GM21528 (cell line): ENCODE data around the gene HDAC9.
"Not testable (repeated sequence)": the region's sequence is repeated elsewhere in the genome, so short reads cannot be mapped to it uniquely, and the experiment has no call there.

ENCODE experiments used
- ATAC-seq: cut with Tn5 transposase; IDR thresholded peaks from one replicate; pipeline ENCODE4 v1.9.1; 2021; ENCODE audit warnings: mild to moderate bottlenecking, moderate library complexity; ENCODE audit not compliant: unreplicated experiment, low FRiP score

Gene HDAC9

DNA sequence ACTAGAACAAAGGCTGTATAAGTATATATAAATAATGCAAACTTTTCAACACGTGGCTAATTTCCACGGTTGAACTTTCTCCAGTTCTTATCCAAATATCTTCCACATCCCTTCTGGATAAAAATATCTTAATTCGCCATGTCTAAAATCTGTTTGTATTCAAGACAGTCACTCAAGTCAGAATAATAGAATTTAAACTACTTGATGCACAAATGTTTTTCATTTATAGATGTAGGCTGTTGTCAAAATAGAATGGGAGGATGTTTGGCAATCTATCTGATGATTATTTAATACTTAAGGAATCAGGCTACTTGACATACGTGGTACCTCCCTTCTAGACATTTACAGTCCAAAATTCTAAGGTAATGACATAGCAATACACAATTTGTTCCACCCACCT is 417.6 kb downstream of the HDAC9 start:
- no peak for ATAC-seq

DNA sequence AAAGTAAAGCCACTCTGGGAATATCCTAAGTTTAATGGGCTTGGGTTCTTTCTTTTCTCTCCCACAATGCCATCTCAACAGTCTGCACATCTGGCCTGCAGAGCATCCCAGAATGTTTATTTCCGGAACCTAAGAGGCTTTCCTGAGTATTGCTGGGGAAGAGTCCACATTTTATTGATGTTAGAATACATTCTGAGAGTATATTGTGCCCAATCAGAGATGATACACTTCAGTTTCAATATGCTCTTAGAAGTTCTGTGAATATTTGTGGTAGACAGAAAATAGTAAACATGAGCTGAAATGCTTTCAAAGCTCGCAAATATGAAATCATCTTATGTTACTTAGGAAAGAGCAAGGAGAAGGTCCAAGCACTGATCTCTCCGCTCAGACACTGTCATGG is 421.3 kb downstream of the HDAC9 start:
- no peak for ATAC-seq

DNA sequence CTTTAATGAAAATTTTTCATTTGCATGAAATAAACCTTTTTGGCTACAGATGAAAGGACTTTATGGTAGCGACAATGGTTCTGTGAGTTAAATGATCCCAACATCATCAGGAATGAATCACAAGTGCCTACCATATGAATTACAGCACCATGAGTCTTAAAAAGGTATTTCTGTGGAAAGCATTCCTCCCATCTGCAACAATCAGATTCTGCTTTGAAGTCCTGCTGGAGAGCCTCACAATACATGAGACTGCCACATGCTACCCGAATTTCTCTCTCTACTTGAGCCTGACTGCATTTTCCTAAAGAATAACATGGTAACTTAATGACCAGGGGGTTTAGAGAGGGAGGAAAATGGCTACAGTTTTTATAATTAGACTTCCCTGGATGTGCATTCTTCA is 431.6 kb downstream of the HDAC9 start:
- ATAC-seq = no peak

DNA sequence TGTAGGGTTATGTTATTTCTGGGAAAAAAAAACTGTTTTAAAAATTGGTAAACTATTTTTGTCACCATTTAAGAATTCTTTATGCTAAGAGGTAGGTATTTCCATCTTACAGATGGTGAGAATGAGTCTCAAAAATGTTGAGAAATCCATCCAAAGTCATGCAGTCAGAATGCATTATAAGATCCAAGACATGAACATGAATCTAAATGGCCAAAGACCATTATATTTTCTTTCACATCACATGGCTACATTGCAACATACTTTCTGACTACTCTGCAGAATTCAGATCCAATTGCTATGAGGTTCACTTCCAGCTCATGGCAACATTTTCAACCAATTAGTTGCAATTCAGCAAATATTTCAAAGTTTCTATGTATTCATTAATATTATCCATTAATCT is 440.7 kb downstream of the HDAC9 start:
- no peak for ATAC-seq

DNA sequence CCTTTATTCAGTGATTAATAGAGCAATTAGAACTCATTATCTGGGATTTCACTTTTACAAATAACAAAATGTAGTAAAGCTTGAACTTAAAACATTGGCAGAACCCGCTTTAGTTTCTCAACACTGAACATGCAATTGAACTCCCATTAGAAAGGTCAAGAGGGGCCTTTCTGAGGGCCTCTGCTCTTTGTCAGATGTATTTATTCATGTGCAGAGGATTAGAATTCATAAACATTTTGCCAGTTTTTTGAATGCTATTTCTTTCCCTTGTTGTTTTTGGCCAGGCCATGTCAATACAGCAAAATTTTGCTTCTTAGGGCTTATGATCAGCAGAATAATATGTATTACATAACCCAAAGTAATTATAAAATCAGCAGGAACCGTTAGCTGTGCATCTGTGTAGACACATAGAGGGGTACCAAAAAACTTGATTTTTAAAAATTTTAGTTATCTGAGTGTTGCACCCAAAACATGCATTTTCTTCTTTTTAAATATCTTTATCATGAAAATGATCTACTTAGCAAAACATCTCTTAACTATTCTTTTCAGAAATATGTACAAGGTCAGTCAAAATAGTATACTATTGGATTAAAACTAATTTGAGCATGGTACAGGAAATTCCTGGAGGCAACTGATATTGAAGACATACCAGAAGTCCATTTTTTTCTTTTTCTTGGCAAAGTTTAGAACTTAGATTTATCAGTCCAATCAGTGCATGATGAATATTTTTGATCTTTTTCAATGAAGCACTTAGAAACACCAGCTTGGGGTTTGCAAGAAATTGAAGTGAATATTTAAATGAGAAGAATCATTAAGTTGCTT is 444.4 kb downstream of the HDAC9 start:
- ATAC-seq = no peak

DNA sequence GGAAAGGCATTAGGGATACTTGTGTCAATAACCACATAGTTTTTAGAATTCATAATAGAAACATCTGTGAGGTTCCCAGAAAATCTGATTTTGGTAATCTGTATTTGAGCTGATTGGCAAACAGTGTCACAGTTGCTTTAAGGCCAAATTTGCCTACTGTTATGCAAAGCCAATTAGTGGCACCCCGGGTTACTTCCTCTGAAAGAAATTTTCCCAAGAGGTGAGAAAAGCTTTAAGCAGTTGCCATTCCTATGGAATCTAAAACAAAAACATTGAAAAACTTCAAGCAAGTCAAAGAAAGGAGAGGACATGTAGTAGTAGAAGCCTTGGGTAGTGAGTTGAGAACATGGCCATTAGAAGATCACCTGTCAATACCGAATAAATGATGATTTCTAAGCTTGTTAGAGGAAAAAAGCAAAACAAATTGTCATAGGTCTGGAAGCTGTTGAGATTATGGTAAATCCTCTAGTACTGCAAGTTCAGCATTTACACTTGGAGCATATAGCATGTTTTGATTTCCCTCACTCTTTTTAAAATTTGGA is 445.1 kb downstream of the HDAC9 start:
- ATAC-seq = no peak

DNA sequence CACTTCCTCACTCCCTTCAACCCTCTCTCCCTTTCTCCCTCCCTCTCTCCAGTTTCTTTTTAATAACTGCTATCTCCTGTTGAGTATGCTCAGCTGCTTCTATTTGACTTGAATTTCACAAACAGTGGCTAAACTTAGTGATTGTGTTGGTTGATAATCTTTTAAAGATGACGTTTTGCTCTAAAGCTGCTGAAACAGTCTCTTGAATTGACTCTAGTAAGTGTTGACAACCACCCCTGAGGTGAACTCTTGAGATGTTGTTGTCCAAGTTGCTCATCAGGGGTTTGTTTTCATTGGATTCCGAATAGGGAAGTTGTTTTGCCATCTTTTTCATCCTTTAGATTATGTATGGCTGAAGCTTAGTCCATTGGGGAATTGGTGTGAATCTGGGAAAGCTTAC is 445.7 kb downstream of the HDAC9 start:
- no peak for ATAC-seq

DNA sequence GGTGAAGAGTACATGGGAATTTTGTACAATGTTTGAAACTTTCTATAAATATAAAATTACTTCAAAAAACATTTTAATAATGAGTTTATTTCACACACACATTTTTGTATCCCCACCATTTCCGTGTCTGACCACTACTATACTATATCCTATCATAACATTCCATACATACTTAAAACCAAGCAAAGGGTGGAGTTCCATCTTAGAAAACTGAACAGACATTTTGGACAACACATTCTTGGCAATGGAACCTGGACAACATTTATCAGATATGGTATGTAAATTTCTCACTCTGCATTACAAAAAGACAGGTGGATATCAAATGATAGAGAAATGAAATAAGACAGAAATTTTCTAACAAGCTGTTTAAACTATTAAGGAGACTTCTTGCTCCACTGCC is 453.0 kb downstream of the HDAC9 start:
- no peak for ATAC-seq

DNA sequence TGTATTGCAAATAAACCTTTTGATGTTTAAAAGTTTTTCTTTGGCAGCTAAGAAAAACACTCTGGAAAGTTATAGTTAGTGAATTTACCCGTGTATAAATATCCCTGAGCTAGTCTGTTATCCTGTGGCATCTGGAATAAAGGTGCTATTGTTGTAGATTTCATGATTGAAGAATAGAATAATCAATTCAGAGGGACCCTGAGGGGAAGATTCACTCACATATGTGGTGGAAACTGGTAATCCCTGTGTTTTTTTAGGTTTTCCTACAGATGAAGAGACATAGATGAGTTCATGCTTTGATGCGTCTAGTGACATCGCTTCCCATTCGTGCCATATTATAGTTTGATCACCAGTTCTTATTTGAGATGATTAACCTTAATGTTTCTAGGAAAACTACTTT is 457.3 kb downstream of the HDAC9 start:
- no peak for ATAC-seq

DNA sequence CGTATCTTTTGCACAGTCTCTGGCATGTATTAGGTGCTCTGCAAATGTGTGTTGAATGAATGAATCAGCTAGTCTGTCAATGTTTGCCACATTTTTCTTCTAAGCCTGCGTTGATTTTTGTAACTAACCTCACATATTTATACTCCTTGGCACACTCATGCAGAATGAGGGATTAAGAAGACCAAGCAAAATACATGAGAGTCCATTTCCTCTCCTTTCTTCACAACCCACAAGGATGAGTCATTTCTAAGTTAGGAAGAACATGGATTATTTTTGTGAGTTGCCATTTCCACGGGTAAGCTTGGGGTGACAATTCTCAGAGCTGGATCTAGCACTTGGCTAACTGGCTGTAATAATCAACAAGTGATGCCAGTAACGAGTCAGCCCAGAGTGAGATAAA is 463.1 kb downstream of the HDAC9 start:
- ATAC-seq = no peak

DNA sequence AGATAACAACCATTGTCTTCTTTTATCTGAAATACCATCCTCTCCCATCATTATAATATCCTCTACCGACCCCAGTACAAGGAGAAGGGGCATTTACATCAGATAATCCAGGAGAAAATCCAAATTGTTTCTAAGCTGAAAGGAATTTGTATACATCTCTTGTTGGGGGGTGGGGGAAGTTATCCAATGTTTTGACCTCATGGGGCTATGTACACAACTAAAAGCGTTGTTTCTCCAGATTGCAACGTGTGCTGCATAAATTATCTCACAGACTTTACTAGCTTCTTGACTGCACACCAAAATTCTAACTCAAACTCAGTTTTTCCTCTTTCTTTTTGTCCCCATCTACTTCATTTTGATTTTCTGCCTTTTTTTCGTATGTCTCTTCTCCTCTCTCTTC is 465.2 kb downstream of the HDAC9 start:
- no peak for ATAC-seq

DNA sequence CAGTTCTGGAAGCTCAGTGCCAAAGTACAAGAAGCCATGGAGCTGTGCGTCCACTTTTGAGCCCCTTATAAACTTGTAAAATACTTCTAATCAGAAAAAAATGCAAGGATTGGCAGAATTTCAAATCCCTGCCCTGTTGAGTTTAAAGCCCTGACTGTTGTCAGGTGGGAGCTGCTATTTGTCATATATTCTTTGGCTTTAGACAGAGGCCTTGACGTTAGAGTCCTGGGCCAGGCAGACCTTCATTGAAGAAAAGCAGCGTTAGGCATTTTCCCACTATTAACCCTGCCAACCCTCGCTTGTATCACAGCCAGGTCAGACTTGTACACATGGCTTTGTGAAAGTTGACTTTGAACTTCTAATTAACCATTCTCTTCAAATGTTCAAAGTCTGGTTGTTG is 466.5 kb downstream of the HDAC9 start:
- ATAC-seq = no peak

DNA sequence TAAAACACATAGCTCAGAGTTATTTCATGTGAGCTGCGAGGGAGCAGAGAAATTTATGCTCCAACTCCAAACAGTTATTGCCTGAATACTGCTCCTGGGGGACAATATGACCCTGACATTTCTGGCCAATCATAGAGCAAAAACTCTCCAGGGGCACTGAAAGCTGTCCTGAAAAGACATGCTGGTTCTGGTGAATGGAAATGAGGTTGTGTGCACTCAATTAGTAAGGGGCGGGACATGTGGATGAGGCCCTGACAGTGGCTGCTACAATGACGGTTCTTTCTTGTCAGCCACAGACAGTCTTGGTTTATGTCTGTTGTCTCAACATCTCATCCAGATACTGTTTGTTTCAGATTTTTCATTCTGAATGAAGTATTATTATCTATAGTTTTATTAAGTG is 470.1 kb downstream of the HDAC9 start:
- ATAC-seq = no peak

DNA sequence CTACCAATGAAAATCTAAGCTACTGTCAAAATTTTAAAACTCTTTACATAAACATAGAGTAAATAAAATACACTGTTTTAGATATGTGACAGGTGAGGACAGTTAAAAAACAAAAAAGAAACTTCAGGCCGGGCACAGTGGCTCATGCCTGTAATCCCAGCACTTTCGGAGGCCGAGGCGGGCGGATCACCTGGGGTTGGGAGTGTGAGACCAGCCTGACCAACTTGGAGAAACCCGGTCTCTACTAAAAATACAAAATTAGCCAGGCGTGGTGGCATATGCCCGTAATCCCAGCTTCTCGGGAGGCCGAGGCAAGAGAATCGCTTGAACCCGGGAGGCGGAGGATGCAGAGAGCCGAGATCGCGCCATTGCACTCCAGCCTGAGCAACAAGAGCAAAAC is 472.2 kb downstream of the HDAC9 start:
- ATAC-seq = not testable (repeated sequence)

DNA sequence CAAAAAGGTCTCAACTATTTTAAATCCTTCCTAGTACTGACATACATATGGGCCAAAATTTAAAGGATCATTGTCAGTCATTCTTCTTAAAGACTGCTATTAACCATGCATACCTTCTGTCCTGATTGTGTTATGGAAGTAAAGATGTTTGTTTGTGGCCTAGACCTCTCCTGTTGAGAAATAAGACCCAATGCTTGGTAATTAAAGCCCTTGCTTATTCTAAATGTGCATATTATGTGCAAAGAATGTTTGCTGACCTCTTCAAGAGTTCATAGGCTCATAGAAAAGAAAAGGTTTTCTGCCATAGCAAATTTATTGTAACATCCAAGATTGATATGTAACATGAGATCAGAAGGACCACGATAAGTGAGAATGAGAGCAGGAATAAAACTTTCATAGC is 476.3 kb downstream of the HDAC9 start:
- no peak for ATAC-seq

DNA sequence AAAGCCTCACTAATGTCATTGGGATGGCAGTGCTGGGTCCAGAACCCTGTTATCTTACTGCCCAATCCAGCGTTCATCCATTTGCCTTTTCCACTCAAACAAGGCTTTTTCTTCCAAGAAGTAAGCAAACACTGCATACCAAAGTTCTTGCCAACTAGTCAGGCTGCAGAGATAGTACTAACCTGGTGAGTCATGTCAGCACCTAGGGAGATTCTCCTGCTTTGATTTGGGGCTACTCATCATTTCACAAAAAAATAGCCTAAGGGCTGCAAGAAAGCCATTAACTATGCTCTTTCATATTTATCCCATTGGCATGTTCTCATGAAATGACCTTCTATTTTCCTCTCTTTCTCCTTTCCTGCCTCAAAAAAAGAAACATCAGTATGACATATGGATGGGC is 479.3 kb downstream of the HDAC9 start:
- ATAC-seq = no peak

DNA sequence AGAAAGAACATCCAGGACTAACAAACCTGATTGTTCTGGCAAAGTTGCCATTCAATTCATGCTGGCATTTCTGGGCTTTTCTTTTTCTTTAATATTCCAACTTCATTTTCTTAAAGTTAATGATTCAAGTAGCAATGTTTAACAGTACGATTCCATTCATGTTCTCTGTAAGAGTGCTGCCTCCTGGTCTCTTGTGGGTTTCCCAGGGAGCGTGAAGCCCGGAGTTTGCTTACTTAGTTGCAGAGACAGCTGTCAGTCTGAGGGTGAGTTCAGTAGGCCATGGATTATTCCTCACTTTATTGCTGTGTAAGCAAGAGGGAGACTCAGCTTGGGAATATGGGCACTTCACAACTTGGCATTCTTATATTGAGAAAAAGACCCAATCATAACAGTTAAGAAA is 479.7 kb downstream of the HDAC9 start:
- ATAC-seq = no peak

DNA sequence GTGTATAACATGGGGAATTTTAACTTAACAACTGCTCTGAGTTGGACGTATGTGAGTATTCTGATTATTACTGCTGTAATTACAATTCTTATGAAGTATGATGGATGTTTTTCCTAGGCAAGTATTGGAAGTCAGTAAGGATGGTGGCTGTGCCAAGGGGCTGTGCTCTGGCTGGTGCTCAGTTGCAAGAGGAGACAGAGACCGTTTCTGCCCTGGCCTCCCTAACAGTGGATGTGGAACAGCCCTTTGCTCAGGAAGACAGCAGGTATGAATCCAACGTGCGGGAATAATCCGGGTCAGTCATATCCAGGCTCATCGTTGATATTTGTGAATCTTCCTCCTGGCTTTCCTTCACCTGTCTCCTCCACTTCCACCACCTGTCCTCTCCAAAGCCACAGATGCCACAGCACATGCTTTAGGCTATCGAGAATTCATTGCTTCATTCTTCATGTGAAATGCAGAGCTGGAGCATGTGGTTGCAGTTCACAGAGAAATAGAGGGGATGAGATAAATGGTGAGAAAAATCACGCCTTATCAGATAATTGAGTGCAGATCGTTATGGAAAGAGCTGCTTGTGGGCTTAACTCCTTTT is 480.2 kb downstream of the HDAC9 start:
- ATAC-seq = no peak

DNA sequence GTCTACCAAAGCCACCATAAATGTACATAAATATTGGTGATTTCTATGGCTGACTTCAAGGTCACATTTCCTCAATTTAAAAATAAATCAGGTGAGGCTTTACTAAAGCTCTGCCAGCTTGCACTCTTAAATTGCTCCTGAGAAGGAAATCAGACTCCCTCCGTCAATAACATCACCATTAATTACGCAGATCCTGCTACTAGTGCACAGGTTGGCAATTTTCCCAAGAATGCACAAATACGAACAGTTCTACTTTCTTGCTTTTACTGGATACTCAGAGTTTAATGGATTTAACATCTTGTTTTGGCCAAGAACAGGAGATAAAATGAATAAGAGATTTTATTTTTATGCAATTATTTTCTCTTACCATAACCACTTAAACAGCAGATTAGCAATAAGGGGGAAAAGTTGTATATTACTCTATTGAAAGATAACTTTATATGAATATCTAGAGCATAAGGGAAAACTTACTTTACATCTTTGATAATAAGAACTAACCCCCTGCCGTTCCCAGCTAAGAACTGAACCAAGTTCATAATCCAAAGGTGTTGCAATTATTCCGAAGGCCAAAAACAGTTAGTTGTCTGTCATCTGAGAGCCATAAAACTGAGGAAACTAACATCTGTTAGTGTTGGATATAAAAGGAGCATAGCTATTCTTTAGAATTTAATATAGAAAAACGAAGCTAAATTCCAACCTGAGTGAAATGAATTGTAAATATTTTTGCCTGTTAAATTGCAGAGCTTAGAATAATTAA is 481.3 kb downstream of the HDAC9 start:
- no peak for ATAC-seq

DNA sequence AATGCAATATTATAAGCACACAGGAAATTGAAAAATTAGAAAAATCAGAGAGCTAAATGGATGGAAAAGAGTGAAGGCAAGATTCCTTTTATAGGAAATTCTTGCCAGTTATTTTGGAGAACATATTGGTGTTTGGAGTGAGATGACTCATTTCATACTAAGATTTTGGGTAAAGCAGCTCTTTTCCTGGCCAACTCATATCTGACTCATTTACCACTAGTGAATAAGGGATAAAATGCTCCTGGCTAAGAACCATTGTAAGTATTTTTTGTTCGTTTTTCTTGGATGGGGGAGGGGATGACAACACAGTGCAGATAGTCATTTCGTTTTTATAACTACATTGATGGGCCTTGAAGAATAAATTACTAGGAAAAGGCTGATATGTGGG is 482.6 kb downstream of the HDAC9 start:
- ATAC-seq = no peak

DNA sequence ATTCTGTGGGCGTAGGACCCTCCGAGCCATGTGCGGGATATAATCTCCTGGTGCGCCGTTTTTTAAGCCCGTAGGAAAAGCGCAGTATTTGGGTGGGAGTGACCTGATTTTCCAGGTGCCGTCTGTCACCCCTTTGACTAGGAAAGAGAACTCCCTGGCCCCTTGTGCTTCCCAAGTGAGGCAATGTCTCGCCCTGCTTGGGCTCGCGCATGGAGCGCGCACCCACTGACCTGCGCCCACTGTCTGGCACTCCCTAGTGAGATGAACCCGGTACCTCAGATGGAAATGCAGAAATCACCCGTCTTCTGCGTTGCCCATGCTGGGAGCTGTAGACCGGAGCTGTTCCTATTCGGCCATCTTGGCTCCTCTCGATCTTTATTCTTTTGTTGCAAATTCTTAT is 495.2 kb downstream of the HDAC9 start:
- ATAC-seq = not testable (repeated sequence)
